Ammon's horn (tissue), 1 donor: Measurements from ENCODE around the gene AFF3.
"Not testable (repeated sequence)": the region's sequence is repeated elsewhere in the genome, so short reads cannot be mapped to it uniquely, and the experiment has no call there.

Experiments
- DNase-seq: peaks from one replicate; pipeline ENCODE4 v3.0.0-alpha.2; 2016; ENCODE audit warnings: low spot score

The AFF3 gene

GRCh38 chr2:100142393-100142792 is at the start of gene AFF3:
AFF3 (minus strand) TSS chr2:100142590; CDS start chr2:100104454, 38,136 bp downstream.
- peak; percentile 24 for DNase-seq

GRCh38 chr2:100189387-100189786 is 47.0 kb upstream of the AFF3 start:
- DNase-seq, result no peak

- no peak for DNase-seq
These were observed 45.9 kb upstream of the AFF3 start for GRCh38 chr2:100188326-100188725.

GRCh38 chr2:100186126-100186525 is 43.7 kb upstream of the AFF3 start:
- DNase-seq, result no peak

- no peak for DNase-seq
These were observed 43.1 kb upstream of the AFF3 start for GRCh38 chr2:100185516-100185915.

- no peak for DNase-seq
These were observed 42.7 kb upstream of the AFF3 start for GRCh38 chr2:100185105-100185504.

GRCh38 chr2:100184055-100184737 is 41.8 kb upstream of the AFF3 start:
- no peak for DNase-seq

- DNase-seq, result no peak
These were observed 40.3 kb upstream of the AFF3 start for GRCh38 chr2:100182494-100183361.

- no peak for DNase-seq
These were observed 38.1 kb upstream of the AFF3 start for GRCh38 chr2:100180503-100180902.

GRCh38 chr2:100179806-100180205 is 37.4 kb upstream of the AFF3 start:
- no peak for DNase-seq

- no peak for DNase-seq
These were observed 36.5 kb upstream of the AFF3 start for GRCh38 chr2:100178864-100179263.

- DNase-seq, result no peak
These were observed 35.8 kb upstream of the AFF3 start for GRCh38 chr2:100178085-100178788.

- DNase-seq, result no peak
These were observed 34.5 kb upstream of the AFF3 start for GRCh38 chr2:100176925-100177324.

- DNase-seq, result no peak
These were observed 31.6 kb upstream of the AFF3 start for GRCh38 chr2:100174026-100174431.

- DNase-seq, result no peak
These were observed 24.3 kb upstream of the AFF3 start for GRCh38 chr2:100166701-100167100.

GRCh38 chr2:100163605-100164004 is 21.2 kb upstream of the AFF3 start:
- no peak for DNase-seq

- peak; percentile 42 for DNase-seq
These were observed 19.7 kb upstream of the AFF3 start for GRCh38 chr2:100161945-100162620.

GRCh38 chr2:100160396-100160795 is 18.0 kb upstream of the AFF3 start:
- no peak for DNase-seq

GRCh38 chr2:100151832-100152231 is 9.4 kb upstream of the AFF3 start:
- DNase-seq, result not testable (repeated sequence)

GRCh38 chr2:100151310-100151709 is 8.9 kb upstream of the AFF3 start:
- no peak for DNase-seq

GRCh38 chr2:100148883-100149282 is 6.5 kb upstream of the AFF3 start:
- DNase-seq, result no peak

GRCh38 chr2:100146657-100146960 is 4.2 kb upstream of the AFF3 start:
- DNase-seq, result no peak
